ENCODE data around the gene STK16. TPM values are rescaled to one million over a fixed set of nuclear protein-coding genes. Genes with fewer than 3 reads are reported as not detected.

Gene STK16
- total and polyA plus RNA-seq, 2 of the 13 experiments (the other 11 are each of a cell fraction or from before 2014, with no cell fraction given) = 28.0 to 50.9 TPM

DNA sequence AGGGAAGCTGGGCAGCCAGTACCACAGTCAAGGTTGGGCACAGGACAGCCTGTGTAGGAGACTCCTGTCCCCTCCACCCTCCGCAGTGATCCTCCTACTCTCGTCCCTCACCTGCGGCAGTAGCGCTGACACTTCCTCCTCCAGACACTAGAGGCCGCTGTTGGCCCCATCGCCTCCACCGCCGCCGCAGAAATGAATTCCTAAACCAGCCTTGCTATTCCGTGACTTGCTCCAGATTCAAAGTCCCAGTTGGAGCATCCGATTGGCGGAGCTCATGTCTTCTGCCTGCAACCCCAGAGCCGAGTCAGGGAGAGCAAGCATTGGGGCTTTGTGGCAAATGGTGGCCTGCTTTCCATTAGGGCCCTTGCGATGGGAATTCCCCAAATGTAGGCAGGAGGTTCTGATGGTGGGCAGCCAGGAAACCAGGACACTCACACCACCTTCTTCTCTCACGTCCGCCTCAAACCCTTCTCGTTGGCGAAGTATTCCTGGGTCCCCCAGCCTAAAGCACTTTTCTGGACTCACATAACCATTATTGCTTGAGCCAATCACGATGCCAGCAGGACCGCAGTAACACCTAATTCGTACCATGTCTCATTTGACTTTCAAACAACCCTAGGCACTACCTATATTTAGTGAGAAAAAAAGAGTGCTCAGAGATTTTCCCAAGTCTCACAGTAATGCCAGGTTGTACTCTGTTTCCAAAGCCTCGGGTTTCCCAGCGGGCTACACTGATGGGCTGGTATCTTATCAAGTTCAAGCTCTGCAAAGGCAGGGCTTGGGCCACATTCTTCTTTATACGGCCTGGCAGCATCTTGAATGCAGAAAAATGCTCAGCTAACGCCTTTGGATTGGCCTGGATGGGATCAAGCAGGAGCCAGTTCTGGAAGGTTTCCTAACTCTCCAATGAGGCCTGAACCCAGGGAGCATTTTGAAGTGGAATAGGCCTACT, 32.7 kb downstream of the STK16 start (continued):
- TF ChIP-seq MYC (CRISPR knock-in tag; IDR thresholded peaks at IDR 0.05; ENCODE audit: borderline replicate concordance) (no peak; the same call in 1 of the 2 replicates), NFE2L1 (CRISPR knock-in tag; IDR thresholded peaks at IDR 0.05; ENCODE audit: borderline replicate concordance) (no peak), RBAK (CRISPR knock-in tag; IDR thresholded peaks at IDR 0.05) (no peak), SRF (IDR thresholded peaks at IDR 0.05; ENCODE audit: low read depth, low read length) (no peak), ASH2L (IDR thresholded peaks at IDR 0.05; ENCODE audit: insufficient read length, low read depth, low read length) (no peak), ZFP62 (CRISPR knock-in tag; IDR thresholded peaks at IDR 0.05) (no peak), PRMT3 (CRISPR knock-in tag; IDR thresholded peaks at IDR 0.05; ENCODE audit: borderline replicate concordance, low read depth) (no peak), POLR2G (IDR thresholded peaks at IDR 0.05; ENCODE audit: low read depth, low read length) (no peak), NFIB (CRISPR knock-in tag; IDR thresholded peaks at IDR 0.05; ENCODE audit: borderline replicate concordance) (no peak), ZFP37 (CRISPR knock-in tag; IDR thresholded peaks at IDR 0.05; ENCODE audit: borderline replicate concordance) (no peak), ZSCAN12 (CRISPR knock-in tag; IDR thresholded peaks at IDR 0.05) (no peak), ZNF557 (CRISPR knock-in tag; IDR thresholded peaks at IDR 0.05) (no peak), ZNF749 (CRISPR knock-in tag; IDR thresholded peaks at IDR 0.05; ENCODE audit: borderline replicate concordance) (no peak), ZNF562 (CRISPR knock-in tag; IDR thresholded peaks at IDR 0.05; ENCODE audit: borderline replicate concordance) (no peak), ZMYM3 (CRISPR knock-in tag; IDR thresholded peaks at IDR 0.05) (no peak), ZNF839 (CRISPR knock-in tag; IDR thresholded peaks at IDR 0.05; ENCODE audit: borderline replicate concordance) (no peak; the same call in 1 of the 2 replicates), FOXJ3 (CRISPR knock-in tag; IDR thresholded peaks at IDR 0.05; ENCODE audit: borderline replicate concordance) (no peak; the same call in 1 of the 2 replicates), WIZ (CRISPR knock-in tag; IDR thresholded peaks at IDR 0.05) (no peak), XRCC5 (optimal IDR thresholded peaks at IDR 0.05; ENCODE audit: low read length) (peak; percentile 98), ZNF747 (CRISPR knock-in tag; IDR thresholded peaks at IDR 0.05; ENCODE audit: borderline replicate concordance) (no peak), ZNF484 (CRISPR knock-in tag; IDR thresholded peaks at IDR 0.05; ENCODE audit: borderline replicate concordance, low read depth) (no peak)
- TF ChIP-seq, protein P1, sequence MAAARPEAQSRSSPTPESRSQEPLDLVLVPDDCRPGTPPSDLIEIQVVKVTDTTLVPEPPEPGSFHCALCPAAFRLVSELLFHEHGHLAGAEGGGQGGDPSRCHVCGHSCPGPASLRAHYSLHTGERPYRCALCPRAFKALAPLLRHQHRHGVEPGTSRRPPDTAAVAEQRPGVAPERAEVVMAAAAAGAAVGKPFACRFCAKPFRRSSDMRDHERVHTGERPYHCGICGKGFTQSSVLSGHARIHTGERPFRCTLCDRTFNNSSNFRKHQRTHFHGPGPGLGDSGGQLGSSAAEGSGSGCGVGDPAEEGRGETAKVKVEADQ (CRISPR knock-in tag; IDR thresholded peaks at IDR 0.05; ENCODE audit: borderline replicate concordance) = no peak
- TF ChIP-seq, protein P2, sequence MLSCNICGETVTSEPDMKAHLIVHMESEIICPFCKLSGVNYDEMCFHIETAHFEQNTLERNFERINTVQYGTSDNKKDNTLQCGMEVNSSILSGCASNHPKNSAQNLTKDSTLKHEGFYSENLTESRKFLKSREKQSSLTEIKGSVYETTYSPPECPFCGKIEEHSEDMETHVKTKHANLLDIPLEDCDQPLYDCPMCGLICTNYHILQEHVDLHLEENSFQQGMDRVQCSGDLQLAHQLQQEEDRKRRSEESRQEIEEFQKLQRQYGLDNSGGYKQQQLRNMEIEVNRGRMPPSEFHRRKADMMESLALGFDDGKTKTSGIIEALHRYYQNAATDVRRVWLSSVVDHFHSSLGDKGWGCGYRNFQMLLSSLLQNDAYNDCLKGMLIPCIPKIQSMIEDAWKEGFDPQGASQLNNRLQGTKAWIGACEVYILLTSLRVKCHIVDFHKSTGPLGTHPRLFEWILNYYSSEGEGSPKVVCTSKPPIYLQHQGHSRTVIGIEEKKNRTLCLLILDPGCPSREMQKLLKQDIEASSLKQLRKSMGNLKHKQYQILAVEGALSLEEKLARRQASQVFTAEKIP (CRISPR knock-in tag; IDR thresholded peaks at IDR 0.05; ENCODE audit: borderline replicate concordance) = no peak
- TF ChIP-seq, protein P3, sequence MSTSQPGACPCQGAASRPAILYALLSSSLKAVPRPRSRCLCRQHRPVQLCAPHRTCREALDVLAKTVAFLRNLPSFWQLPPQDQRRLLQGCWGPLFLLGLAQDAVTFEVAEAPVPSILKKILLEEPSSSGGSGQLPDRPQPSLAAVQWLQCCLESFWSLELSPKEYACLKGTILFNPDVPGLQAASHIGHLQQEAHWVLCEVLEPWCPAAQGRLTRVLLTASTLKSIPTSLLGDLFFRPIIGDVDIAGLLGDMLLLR (CRISPR knock-in tag; IDR thresholded peaks at IDR 0.05) = no peak
- TF ChIP-seq, protein P4, sequence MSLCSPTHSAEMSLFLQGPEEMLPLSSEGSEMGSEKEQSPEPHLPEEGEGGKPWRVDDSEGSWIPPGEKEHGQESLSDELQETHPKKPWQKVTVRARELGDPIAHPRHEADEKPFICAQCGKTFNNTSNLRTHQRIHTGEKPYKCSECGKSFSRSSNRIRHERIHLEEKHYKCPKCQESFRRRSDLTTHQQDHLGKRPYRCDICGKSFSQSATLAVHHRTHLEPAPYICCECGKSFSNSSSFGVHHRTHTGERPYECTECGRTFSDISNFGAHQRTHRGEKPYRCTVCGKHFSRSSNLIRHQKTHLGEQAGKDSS (CRISPR knock-in tag; IDR thresholded peaks at IDR 0.05; ENCODE audit: borderline replicate concordance, low read depth) = peak; percentile 52; the same call in 1 of the 2 replicates
